H1 (cell line): ENCODE results near the gene AXIN2. TPM values are rescaled to one million over a fixed set of nuclear protein-coding genes. Genes with fewer than 3 reads are reported as not detected.

Experiments used
- BACH1 ChIP-seq: IDR thresholded peaks from 2 replicates; pipeline ENCODE4 v1.6.1; 2012; ENCODE audit warnings: low read length, improper control_type of control experiment
- CREB1 ChIP-seq: IDR thresholded peaks from 2 replicates; pipeline ENCODE4 v1.6.1; 2012; ENCODE audit warnings: inconsistent platforms
- CTBP2 ChIP-seq: IDR thresholded peaks from 2 replicates; pipeline ENCODE4 v1.7.0; 2011; ENCODE audit warnings: borderline replicate concordance, mild to moderate bottlenecking, moderate library complexity, mixed read lengths, low read length; ENCODE audit not compliant: insufficient read depth, insufficient read length
- MAFK ChIP-seq: IDR thresholded peaks from 2 replicates; pipeline ENCODE4 v1.6.1; 2012; ENCODE audit warnings: low read depth, mild to moderate bottlenecking, improper control_type of control experiment, low read length
- NRF1 ChIP-seq: IDR thresholded peaks from 2 replicates; pipeline ENCODE4 v1.6.1; 2011; ENCODE audit warnings: mild to moderate bottlenecking, low read depth, low read length, improper control_type of control experiment
- RFX5 ChIP-seq: IDR thresholded peaks from 2 replicates; pipeline ENCODE4 v1.6.1; 2011; ENCODE audit warnings: low read depth, low read length, improper control_type of control experiment, borderline replicate concordance
- polyA plus RNA-seq, 7 experiments: library from polyadenylated mRNA; depleted of rRNA in 3 of 7; stranded (reverse) in 5 of 7; unstranded in 2 of 7; fragments of >200 nt in 5 of 7; fragments of 200-250 nt in 2 of 7; gene quantifications; 1 replicate in 5 of 7; 2 replicates in 1 of 7; 4 replicates in 1 of 7; pipeline versions ENCODE4 v1.2.1 to v1.2.3, GENCODE V29; 2011 to 2013; ENCODE audit warnings: missing spikeins in 2 of 7, mixed read lengths in 2 of 7
- total RNA-seq: library from RNA; stranded (reverse); fragmentation: NEBNext Ultra II Directional; extraction: Animal tissue kit (Norgen Biotek cat#: 25700); gene quantifications from 2 replicates; pipeline ENCODE4 v1.2.1, GENCODE V29; 2021
- TF ChIP-seq, protein P1 (sequence below): IDR thresholded peaks from 2 replicates; pipeline ENCODE4 v1.6.1; 2012; ENCODE audit warnings: inconsistent platforms
- TF ChIP-seq, protein P2 (sequence below): IDR thresholded peaks from 2 replicates; pipeline ENCODE4 v1.6.1; 2012; ENCODE audit warnings: low read length, inconsistent platforms

The AXIN2 gene
- total and polyA plus RNA-seq, 2 of the 8 experiments (the other 6 are each of a cell fraction or from before 2014, with no cell fraction given), result 17.7 to 33.4 TPM

DNA sequence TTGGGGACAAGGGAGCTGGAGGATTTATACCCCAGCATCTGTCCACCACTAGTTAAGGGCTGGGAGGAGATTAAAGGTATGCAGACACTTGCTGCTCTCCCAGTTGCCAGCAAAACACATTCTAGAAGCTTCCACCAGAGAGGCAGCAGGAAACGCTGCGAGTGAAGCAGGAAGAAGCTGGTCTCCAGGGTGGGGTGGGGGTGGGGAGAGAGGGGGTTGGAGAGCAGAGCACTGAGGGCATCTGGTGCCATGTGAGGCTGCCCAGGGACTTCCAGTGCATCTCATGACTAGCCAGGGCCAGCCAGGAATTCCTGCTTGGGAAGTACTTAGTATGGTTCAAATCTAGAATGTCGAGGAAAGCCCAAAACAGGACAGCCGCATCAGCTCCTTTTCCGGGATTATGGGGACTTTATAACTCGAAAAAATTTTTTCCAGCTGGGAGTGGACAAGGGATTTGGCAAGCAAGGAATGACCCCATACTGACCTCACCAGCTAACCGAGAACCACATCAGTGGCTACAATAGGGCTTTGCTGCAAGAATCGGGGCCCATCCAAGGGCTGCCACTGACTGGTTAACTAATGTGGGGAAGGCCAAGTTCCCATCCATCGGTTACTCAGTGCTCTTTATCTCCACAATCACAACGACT lies 26.2 kb upstream of the AXIN2 start (continued):
- TF ChIP-seq CREB1 (no peak), MAFK (no peak), NRF1 (no peak), CTBP2 (no peak), RFX5 (no peak), BACH1 (no peak)
- TF ChIP-seq, protein P1, sequence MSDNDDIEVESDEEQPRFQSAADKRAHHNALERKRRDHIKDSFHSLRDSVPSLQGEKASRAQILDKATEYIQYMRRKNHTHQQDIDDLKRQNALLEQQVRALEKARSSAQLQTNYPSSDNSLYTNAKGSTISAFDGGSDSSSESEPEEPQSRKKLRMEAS, result no peak
- TF ChIP-seq, protein P2, sequence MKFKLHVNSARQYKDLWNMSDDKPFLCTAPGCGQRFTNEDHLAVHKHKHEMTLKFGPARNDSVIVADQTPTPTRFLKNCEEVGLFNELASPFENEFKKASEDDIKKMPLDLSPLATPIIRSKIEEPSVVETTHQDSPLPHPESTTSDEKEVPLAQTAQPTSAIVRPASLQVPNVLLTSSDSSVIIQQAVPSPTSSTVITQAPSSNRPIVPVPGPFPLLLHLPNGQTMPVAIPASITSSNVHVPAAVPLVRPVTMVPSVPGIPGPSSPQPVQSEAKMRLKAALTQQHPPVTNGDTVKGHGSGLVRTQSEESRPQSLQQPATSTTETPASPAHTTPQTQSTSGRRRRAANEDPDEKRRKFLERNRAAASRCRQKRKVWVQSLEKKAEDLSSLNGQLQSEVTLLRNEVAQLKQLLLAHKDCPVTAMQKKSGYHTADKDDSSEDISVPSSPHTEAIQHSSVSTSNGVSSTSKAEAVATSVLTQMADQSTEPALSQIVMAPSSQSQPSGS, result no peak
